ENCODE measurements around the gene ZNF568.

ZNF568 gene

DNA sequence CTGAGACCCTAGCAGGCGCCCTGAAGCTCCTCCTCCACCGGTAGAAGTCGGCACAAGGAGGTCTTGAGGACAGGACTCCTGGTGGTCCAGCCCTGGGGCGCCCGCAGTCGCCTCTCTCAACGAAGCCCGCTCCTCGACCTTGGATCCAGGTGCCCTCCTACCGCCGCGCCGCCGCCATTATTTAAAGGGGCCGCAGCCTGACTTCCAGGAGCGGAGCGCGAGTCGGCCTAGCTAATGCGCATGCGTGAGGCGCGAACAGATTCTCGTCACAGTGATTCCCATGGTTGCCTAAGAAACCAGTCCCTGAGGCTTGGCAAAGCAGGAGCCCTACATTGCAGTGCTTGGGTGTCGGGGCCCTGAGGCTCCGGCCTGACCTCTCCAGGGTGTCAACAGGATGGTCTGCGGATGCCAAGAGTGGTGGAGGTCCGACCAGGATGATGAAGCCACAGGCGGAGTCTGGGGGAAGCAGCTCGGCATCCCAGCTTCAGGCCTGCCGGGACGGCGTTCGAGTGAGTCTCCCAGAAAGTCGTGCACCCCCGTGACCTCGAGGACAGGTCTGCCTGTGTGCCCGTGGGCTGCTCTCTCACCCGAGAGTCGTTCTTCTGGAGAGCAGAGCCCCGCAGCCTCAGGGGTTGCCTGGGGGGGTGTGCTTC, 96.1 kb downstream of the ZNF568 start:
- no peak overlapping the region for H3K9ac ChIP-seq (ENCODE audit: insufficient read length)
- no peak overlapping the region for H3K4me3 ChIP-seq
- no peak overlapping the region for H3K27ac ChIP-seq
- TF ChIP-seq EZH2 (IDR thresholded peaks at IDR 0.05), result no peak
- no peak for TF ChIP-seq FOXP2 (optimal IDR thresholded peaks at IDR 0.05; ENCODE audit: control extremely low read depth, extremely low read length, insufficient read depth)
- no peak for TF ChIP-seq POLR2AphosphoS5 (IDR thresholded peaks at IDR 0.05; ENCODE audit: borderline replicate concordance, low read depth, low read length)
- no peaks in the 10 kb centered on the region for H3K36me3 ChIP-seq (ENCODE audit: insufficient read depth, low read length)
- no peak for DNase-seq (ENCODE audit: low read depth, low spot score)
- no peaks in the 10 kb centered on the region; the same call in 1 of the 2 replicates for H3K9me3 ChIP-seq (ENCODE audit: low read depth, low read length)

DNA sequence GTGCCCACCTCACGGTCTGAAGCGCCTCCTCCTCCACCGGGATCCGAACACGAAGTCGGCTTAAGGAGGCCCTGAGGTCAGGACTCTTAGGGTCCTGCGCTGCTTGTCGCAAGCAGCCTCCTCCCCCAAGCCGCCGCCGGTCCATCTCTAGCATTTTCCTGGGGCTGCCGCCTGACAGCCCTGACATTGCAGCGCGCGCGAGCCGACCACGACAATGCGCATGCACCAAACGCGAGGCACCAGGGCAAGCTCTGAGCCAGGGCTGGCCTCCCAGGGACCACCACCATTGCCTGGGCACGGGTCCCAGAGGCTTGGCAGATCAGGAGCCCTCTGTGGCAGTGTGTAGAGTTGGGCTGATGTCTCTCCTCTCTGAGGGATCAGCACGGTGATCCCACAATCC, 98.3 kb downstream of the ZNF568 start:
- Histone ChIP-seq H3K9me3 (ENCODE audit: low read depth, low read length) (no peaks in the 10 kb centered on the region; the same call in 1 of the 2 replicates), H3K4me3 (no peak overlapping the region), H3K36me3 (ENCODE audit: insufficient read depth, low read length) (no peaks in the 10 kb centered on the region), H3K9ac (ENCODE audit: insufficient read length) (no peak overlapping the region), H3K27ac (no peak overlapping the region)
- no peak for DNase-seq (ENCODE audit: low read depth, low spot score)
- no peak for TF ChIP-seq FOXP2 (optimal IDR thresholded peaks at IDR 0.05; ENCODE audit: control extremely low read depth, extremely low read length, insufficient read depth)
- no peak for TF ChIP-seq EZH2 (IDR thresholded peaks at IDR 0.05)
- TF ChIP-seq POLR2AphosphoS5 (IDR thresholded peaks at IDR 0.05; ENCODE audit: borderline replicate concordance, low read depth, low read length), result no peak

DNA sequence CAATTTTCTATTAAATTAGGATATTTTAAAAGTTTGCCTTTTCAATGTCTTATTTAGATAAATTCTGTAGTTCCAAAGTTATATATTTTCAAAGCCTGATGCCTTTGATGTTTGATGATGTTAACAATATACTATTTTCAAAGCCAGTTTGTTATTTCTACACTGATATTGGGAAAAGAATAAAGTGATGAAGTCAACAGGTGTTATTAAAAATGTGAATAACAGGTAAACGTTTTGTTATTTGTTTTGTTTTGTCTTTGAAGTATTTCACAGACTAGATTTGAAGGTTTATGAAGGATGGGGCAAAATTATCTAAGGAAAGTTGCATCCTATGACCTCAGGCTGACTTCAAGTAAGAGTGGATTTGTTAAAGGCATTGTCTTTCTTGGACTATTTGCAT, 129.0 kb downstream of the ZNF568 start:
- Histone ChIP-seq H3K27ac (no peak overlapping the region), H3K9me3 (ENCODE audit: low read depth, low read length) (no peaks in the 10 kb centered on the region), H3K9ac (ENCODE audit: insufficient read length) (no peak overlapping the region), H3K36me3 (ENCODE audit: insufficient read depth, low read length) (no peaks in the 10 kb centered on the region), H3K4me3 (no peak overlapping the region)
- no peak for TF ChIP-seq FOXP2 (optimal IDR thresholded peaks at IDR 0.05; ENCODE audit: control extremely low read depth, extremely low read length, insufficient read depth)
- no peak for TF ChIP-seq EZH2 (IDR thresholded peaks at IDR 0.05)
- no peak for TF ChIP-seq POLR2AphosphoS5 (IDR thresholded peaks at IDR 0.05; ENCODE audit: borderline replicate concordance, low read depth, low read length)
- DNase-seq (ENCODE audit: low read depth, low spot score), result no peak

Measured in SK-N-MC (cell line).